ENCODE data around the gene FAM131A.

FAM131A gene

DNA sequence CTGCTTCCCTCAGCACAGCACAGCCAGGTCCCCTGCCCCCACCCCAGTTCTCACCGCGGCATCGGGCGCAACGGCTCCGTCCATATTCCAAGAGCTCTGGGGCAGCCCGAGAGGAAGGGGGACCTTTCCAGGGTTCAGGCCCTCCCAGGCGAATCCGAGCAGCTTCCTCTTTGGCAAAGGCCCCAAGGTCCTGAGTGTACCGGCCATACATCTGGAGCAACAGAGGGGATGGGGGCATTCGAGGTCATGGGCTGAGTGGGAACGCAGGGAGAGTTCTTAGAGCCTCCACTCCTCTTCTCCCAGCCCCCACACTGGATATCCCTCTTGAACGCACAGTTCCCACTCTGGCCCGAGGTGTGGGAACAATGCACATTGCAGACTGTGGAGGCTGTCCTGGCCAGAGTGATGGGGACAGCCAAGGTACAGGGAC is 21.5 kb downstream of the FAM131A start:
- no peak for DNase-seq

- DNase-seq = no peak
Observed at GRCh38 chr3:184359610-184360009, 22.2 kb downstream of the FAM131A start.

- DNase-seq = no peak
Observed at GRCh38 chr3:184360070-184360928, 22.9 kb downstream of the FAM131A start.

GRCh38 chr3:184360929-184361531 is 23.6 kb downstream of the FAM131A start:
- peak in 1 of 2 experiments; percentile 46 for DNase-seq

GRCh38 chr3:184361532-184361931 is 24.1 kb downstream of the FAM131A start, which contains the start of the genes CLCN2 and POLR2H:
TSS of gene CLCN2 (minus strand) at chr3:184361605. CDS start at chr3:184361479, 126 bp downstream.
TSS of gene POLR2H (plus strand) at chr3:184361710. CDS start at chr3:184363493, 1,783 bp downstream.
- no peak for DNase-seq

DNA sequence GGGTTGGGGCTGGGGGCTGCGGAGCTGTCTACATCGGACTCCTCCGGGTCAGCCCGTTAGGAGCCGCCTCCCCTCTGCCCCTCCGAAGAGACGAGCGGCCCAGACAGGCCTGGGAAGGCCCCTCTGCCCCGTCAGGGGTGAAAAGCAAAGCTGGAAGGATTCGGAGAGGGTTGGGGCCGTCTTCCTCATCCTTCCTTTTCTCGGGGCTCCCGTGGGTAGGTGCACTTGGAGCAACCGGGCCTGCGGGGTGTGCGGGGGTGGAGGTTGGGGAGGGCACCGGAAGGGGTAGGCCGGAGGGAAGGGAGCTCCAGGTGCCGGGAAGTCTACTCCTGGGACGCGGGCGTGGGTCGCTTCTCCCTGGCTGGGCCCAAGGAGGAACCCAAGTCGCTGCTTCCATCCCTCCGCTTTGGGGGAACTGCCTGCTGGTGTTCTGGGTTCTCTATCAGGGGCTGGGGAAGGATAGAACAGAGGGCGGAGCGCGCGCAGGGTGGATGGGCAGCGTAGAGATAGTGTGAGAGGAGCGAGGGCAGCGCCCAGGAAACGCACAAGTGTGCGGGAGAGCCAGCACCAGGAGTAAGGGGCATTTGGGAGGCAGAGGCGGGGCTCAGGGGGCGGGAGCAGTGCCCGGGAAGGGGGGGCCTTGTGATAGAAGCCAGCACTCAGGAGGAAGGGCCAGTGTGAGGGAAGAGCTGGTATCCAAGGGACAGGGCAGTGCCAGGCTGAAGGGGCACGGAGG is 24.7 kb downstream of the FAM131A start:
- peak; percentile 76 to 77 for DNase-seq

DNA sequence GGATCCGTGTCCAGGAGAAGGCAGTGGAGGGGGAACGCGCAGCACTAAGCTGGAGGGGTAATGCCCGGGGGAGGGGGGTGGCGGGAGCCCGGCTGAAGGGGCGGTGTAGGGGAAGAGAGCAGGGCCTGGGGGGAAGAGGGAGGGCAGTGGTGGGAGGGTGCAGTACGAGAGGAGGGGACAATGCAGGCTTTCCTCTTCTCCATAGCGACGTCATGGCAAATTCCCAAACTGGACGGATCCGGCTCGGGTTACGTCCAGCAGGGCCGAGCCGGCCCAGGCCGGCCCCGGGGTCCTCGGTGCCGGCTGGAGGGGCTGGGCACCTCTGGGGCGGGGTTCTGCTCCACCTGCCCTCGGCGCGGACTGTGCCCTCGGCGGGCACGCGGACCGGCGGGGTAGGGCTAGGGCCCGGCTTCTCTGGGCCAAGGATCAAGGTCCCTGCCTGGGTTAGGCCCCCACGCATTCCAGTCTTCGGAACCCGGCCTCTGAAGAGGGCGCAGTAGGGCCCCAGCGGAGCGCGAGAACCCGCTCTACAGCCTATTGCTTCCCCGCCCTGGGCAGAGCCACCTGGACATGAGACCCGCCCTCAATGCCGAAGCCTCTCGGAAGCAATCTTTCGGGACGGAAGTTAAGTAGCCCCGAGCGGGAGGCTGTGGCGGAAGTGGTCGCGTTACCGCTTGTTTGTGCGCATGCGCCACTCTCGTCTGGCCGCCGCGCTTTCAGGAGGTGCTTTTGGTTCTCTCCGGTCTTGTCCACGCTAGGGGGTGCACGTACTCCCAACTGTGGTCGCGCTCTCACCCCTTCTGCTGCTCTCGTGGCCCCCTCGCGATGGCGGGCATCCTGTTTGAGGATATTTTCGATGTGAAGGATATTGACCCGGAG is 25.5 kb downstream of the FAM131A start:
- DNase-seq = peak; percentile 95 to 97

- no peak for DNase-seq
Observed at GRCh38 chr3:184366619-184367289, 29.4 kb downstream of the FAM131A start.

DNA sequence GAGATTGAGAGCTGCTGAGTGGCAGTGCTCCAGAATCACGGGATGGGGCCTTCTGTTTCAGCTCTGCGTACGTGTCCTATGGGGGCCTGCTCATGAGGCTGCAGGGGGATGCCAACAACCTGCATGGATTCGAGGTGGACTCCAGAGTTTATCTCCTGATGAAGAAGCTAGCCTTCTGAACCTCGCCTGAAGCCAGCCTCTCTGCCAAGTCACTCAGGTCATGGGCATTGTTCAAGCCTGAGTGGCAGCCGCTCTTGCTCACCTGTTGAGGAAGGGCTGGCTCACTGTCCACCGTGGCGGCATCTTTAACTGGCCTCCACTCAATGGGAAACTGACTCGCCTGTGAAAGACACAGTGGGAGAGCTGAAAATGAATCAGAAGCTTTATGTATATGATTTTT is 30.7 kb downstream of the FAM131A start:
- DNase-seq = no peak

- DNase-seq = no peak
Observed at GRCh38 chr3:184368586-184369183, 31.3 kb downstream of the FAM131A start.

DNA sequence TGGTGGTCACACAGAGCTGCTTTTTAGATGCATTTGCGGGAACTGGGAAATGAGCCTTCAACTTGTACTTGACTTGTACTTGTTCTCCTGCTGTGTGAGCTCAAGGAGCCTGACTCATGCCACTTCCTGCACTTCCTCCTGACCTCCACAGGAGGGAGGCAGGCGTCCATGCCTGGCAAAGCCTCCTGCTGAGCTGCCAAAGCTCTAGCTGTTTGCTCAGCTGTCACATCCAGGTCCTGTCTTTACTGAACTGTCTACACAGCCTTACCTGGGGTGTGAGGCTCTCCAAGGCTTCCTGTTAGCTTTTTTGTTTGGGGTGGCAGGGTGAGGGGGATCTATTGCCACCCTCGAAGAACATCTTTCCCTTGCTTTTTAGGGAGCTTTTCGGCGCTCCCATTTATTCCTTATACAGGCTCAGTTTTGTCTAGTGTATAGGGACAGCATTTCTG is 34.2 kb downstream of the FAM131A start:
- peak; percentile 64 to 73 for DNase-seq

- no peak for DNase-seq
Observed at GRCh38 chr3:184372296-184372821, 35.0 kb downstream of the FAM131A start.

DNA sequence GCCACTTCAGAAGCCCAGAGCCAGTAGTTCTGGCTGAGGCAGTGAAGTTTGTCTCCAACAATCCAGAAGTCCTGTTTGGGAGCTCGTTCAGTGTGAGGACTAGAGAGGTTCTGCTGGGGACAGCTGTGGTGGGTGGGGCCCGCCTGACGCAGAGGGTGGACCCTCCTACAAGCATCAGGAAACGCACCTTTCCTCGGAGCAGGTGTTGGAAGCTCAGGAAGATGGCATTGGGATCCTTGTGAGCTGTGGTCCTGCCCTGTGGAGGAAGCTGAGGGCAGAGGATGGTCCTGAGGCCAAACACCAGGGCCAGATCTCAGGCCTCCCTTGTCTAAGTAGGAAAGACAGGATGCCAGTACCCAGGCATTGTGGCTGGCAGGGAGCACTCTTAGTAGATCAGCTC is 35.5 kb downstream of the FAM131A start:
- no peak for DNase-seq

GRCh38 chr3:184373422-184373821 is 36.0 kb downstream of the FAM131A start:
- no peak for DNase-seq

GRCh38 chr3:184375747-184376461 is 38.5 kb downstream of the FAM131A start:
- DNase-seq = no peak

- no peak for DNase-seq
Observed at GRCh38 chr3:184377374-184377773, 40.0 kb downstream of the FAM131A start.

GRCh38 chr3:184377882-184378445 is 40.6 kb downstream of the FAM131A start, which contains the start of gene THPO:
TSS of gene THPO (minus strand) at chr3:184378207. CDS start at chr3:184376259, 1,948 bp downstream.
- no peak for DNase-seq

GRCh38 chr3:184378651-184379357 is 41.4 kb downstream of the FAM131A start:
- DNase-seq = no peak
